ENCODE data around the gene KATNA1. TPM values are rescaled to one million over a fixed set of nuclear protein-coding genes. Genes with fewer than 3 reads are reported as not detected.

Gene KATNA1
- total and polyA plus RNA-seq, 9 of the 15 experiments (the other 6 are each of a cell fraction or from before 2014, with no cell fraction given), result 22.5 to 76.9 (median 45.0) TPM

GRCh38 chr6:149634315-149634714 is 14.2 kb downstream of the KATNA1 start (continued):
- TF ChIP-seq ZBTB8A (IDR thresholded peaks at IDR 0.05; ENCODE audit: partially characterized antibody) (no peak), C11orf30 (IDR thresholded peaks at IDR 0.05; ENCODE audit: low read depth) (0 out of 2 replicates have a peak, but pooled peaks have one; percentile 4)

GRCh38 chr6:149628875-149629510 is 19.5 kb downstream of the KATNA1 start:
- no peaks in the 10 kb centered on the region for H3K9me3 ChIP-seq (replicated peaks; ENCODE audit: control insufficient read depth, insufficient read depth, low read depth, low read length)
- H3K4me2 ChIP-seq (ENCODE audit: insufficient read depth, low read length), result no peak overlapping the region
- no peaks in the 10 kb centered on the region for H3K9me1 ChIP-seq (ENCODE audit: control insufficient read depth, insufficient read depth, low read length)
- no peaks in the 10 kb centered on the region for H4K20me1 ChIP-seq (replicated peaks; ENCODE audit: control insufficient read depth, insufficient read depth, low read length)
- H3K27me3 ChIP-seq (ENCODE audit: control insufficient read depth in 2 of 2, insufficient read depth in 2 of 2, low read length in 2 of 2), result no peaks in the 10 kb centered on the region
- FAIRE-seq (no peak), ATAC-seq (peak; percentile 64), DNase-seq (ENCODE audit: extremely low read depth in 1 of 4, low spot score in 3 of 4) (peak in 1 of 4 experiments; percentile 18)
- BruUV-seq (replicated peaks), result no TSS peak
- H3K79me2 ChIP-seq (ENCODE audit: control insufficient read depth, insufficient read depth, low read length), result no peaks in the 10 kb centered on the region
- H3K27ac ChIP-seq (ENCODE audit: extremely low read depth, low read depth, low read length), result no peak overlapping the region
- in situ Hi-C loops (cut with MboI) (no loop called here), intact Hi-C loops (cut with micrococcal nuclease) (no loop called here)
- no peak overlapping the region for H2AFZ ChIP-seq (ENCODE audit: low read depth, low read length)
- no peak overlapping the region for H3K4me3 ChIP-seq
- 90% methylated on average over 4 of the region's 4 CpGs for WGBS (ENCODE audit: insufficient coverage, low coverage, missing lambda C conversion rate)
- no peaks in the 10 kb centered on the region for H3K4me1 ChIP-seq (replicated peaks in 1 of 2; ENCODE audit: control insufficient read depth in 2 of 2, insufficient read depth in 2 of 2, low read length in 2 of 2)
- POLR2A ChIA-PET, result interaction anchor here (0.9 to 1.6 kb wide), 3 partner anchors 16 to 91 kb away, joined by 3 to 5 read pairs (median 3); no protein-coding TSS in a partner anchor
- no peak overlapping the region for H3K9ac ChIP-seq (ENCODE audit: insufficient read depth in 1 of 2, low read depth in 2 of 2, low read length in 2 of 2)
- H3K36me3 ChIP-seq (ENCODE audit: control insufficient read depth, insufficient read depth, low read length), result peaks cover 41% of the 10 kb centered on the region; the same call in 2 of the 3 replicates
- CTCF ChIA-PET (ENCODE audit: low intra/inter-chr PET ratio), result no interaction called here
- no peak for TF ChIP-seq ZNF174 (CRISPR knock-in tag; IDR thresholded peaks at IDR 0.05)
- no peak for TF ChIP-seq KDM1A (IDR thresholded peaks at IDR 0.05)
- TF ChIP-seq CBFA2T2 (conservative IDR thresholded peaks at IDR 0.05), result no peak
- TF ChIP-seq RBM14 (IDR thresholded peaks at IDR 0.05; ENCODE audit: borderline replicate concordance, insufficient read depth, low read depth, low read length), result no peak
- no peak for TF ChIP-seq MAZ (CRISPR knock-in tag; conservative IDR thresholded peaks at IDR 0.05 in 1 of 2, IDR thresholded peaks at IDR 0.05 in 1 of 2)
- TF ChIP-seq FIP1L1 (IDR thresholded peaks at IDR 0.05; ENCODE audit: low read depth, low read length, poor library complexity, severe bottlenecking), result no peak
- TF ChIP-seq ILK (tag; IDR thresholded peaks at IDR 0.05; ENCODE audit: borderline replicate concordance, low read depth), result no peak
- TF ChIP-seq CTCF (IDR thresholded peaks at IDR 0.05 in 2 of 3, conservative IDR thresholded peaks at IDR 0.05 in 1 of 3; ENCODE audit: insufficient read depth in 2 of 3, low read depth in 1 of 3, low read length in 3 of 3), result peak in 1 of 3 experiments; percentile 9; a peak in 1 of 6 replicates
- no peak for TF ChIP-seq ASH1L (IDR thresholded peaks at IDR 0.05; ENCODE audit: borderline replicate concordance, low read depth, partially characterized antibody)
- no peak for TF ChIP-seq ELK1 (CRISPR knock-in tag; IDR thresholded peaks at IDR 0.05)
- TF ChIP-seq RAD51 (IDR thresholded peaks at IDR 0.05; ENCODE audit: borderline replicate concordance, low read depth), result 0 out of 2 replicates have a peak, but pooled peaks have one; percentile 16
- TF ChIP-seq ZNF395 (CRISPR knock-in tag; IDR thresholded peaks at IDR 0.05), result no peak
- TF ChIP-seq SP1 (CRISPR knock-in tag; IDR thresholded peaks at IDR 0.05), result no peak
- 0 out of 2 replicates have a peak, but pooled peaks have one; percentile 46 for TF ChIP-seq NFE2 (IDR thresholded peaks at IDR 0.05; ENCODE audit: low read depth)
